Lower leg skin (tissue), 4 donors: ENCODE data around the gene PYDC1. TPM values are rescaled to one million over a fixed set of nuclear protein-coding genes. Genes with fewer than 3 reads are reported as not detected.
"Not testable (repeated sequence)": the region's sequence is repeated elsewhere in the genome, so short reads cannot be mapped to it uniquely, and the experiment has no call there.

Experiments
- DNase-seq, 2 donors: peaks; one replicate each; pipeline ENCODE4 v3.0.0-alpha.2; 2019; ENCODE audit warnings: low spot score in 2 of 2
- H3K4me3 ChIP-seq: fragments of 200-600 bp; sonication (generic); 2 replicates; pipeline ENCODE4 v1.5.1; 2017; ENCODE audit warnings: mild to moderate bottlenecking, low read depth; ENCODE audit not compliant: poor library complexity, severe bottlenecking
- CTCF ChIP-seq, 3 donors: fragments of 450-650 bp; IDR thresholded peaks; one replicate each; pipeline ENCODE4 v1.5.1; 2016; ENCODE audit warnings: antibody characterized with exemption in 3 of 3, mild to moderate bottlenecking in 3 of 3, moderate library complexity in 2 of 3
- POLR2A ChIP-seq, 2 donors: fragments of 450-650 bp; IDR thresholded peaks; one replicate each; pipeline ENCODE4 v1.6.1; 2016 to 2017; ENCODE audit warnings: antibody characterized with exemption in 2 of 2, mild to moderate bottlenecking in 1 of 2, moderate library complexity in 1 of 2
- WGBS, 2 donors: methylation state at CpG; one replicate each; pipeline ENCODE4 v1.1.5; 2018; 5-methylcytosine and 5-hydroxymethylcytosine counted together
- intact Hi-C: fragments of 100-400 bp; cut with DNase I; formaldehyde crosslinking; loops from one replicate; pipeline ENCODE4 v1.15.0; 2023; ENCODE audit warnings: low total_unique reads
- total RNA-seq, 4 donors: library from RNA; depleted of rRNA; stranded (reverse); fragments of >200 nt; gene quantifications; one replicate each; pipeline ENCODE4 v1.1.0, GENCODE V29; 2016

The PYDC1 gene
- total RNA-seq, 4 donors from 2014 or later: 4.8 to 17.5 (median 12.9) TPM

- WGBS, 2 donors: 4 to 9% methylated on average over 15 to 27 of the region's 27 CpGs
- intact Hi-C loops: loop anchor here (10.0 kb wide), 1 partner anchor 266 kb away; the partner anchor contains the start of gene ZNF843
- TF ChIP-seq CTCF (IDR thresholded peaks at IDR 0.05) (no peak), POLR2A (IDR thresholded peaks at IDR 0.05) (peak in 1 of 2 donors; percentile 4)
- H3K4me3 ChIP-seq: peak overlapping the region; percentile 65
- peak in 1 of 2 donors; percentile 87 for DNase-seq
Observed at GRCh38 chr16:31179219-31179746, 37.7 kb downstream of the PYDC1 start.

- H3K4me3 ChIP-seq: no peak overlapping the region
- no peak for DNase-seq
- TF ChIP-seq CTCF (IDR thresholded peaks at IDR 0.05) (no peak), POLR2A (IDR thresholded peaks at IDR 0.05) (no peak)
- WGBS, 2 donors: 55 to 69% methylated on average over 3 of the region's 3 CpGs
- intact Hi-C loops: loop anchor here (10.0 kb wide), 1 partner anchor 268 kb away; the partner anchor contains the start of gene ZNF843
Observed at GRCh38 chr16:31177136-31177535, 39.8 kb downstream of the PYDC1 start.

- H3K4me3 ChIP-seq, DNase-seq: not testable (repeated sequence)
- no CpG with 5 or more reads among the region's 2 CpGs for WGBS, 2 donors
- intact Hi-C loops: loop anchor here (10.0 kb wide), 1 partner anchor 275 kb away; the partner anchor contains the start of gene ZNF843
Observed at GRCh38 chr16:31170048-31170447, 46.9 kb downstream of the PYDC1 start.

GRCh38 chr16:31168848-31169247, 48.1 kb downstream of the PYDC1 start:
- 57 to 60% methylated on average over 2 of the region's 2 CpGs for WGBS, 2 donors
- DNase-seq: no peak
- intact Hi-C loops: no loop called here

GRCh38 chr16:31167315-31167714, 49.6 kb downstream of the PYDC1 start:
- no peak for DNase-seq
- intact Hi-C loops: no loop called here
- 90 to 91% methylated on average over 8 of the region's 8 CpGs for WGBS, 2 donors
- no peak for TF ChIP-seq CTCF (IDR thresholded peaks at IDR 0.05)
- no peak for TF ChIP-seq POLR2A (IDR thresholded peaks at IDR 0.05)
- H3K4me3 ChIP-seq: no peak overlapping the region

More at GRCh38 chr16:31168848-31169247, 48.1 kb downstream of the PYDC1 start:
- H3K4me3 ChIP-seq: no peak overlapping the region
- no peak for TF ChIP-seq POLR2A (IDR thresholded peaks at IDR 0.05)
- TF ChIP-seq CTCF (IDR thresholded peaks at IDR 0.05): no peak

Other genes with a start within 250 kb of the PYDC1 start
- gene HSD3B7, start 231.9 kb downstream of the PYDC1 start, total RNA-seq: 10 to 100 TPM; 12.4 to 29.8 (median 19.0) TPM
- 1 to 10 TPM in 1 of 4 donors, under 1 TPM in 3; 0.32 to 1.4 (median 0.44) TPM for gene STX1B, start 206.5 kb downstream of the PYDC1 start, total RNA-seq
- gene STX4, start 183.6 kb downstream of the PYDC1 start, total RNA-seq: 10 to 100 TPM; 38.7 to 53.1 (median 46.4) TPM
- 10 to 100 TPM; 10.0 to 19.2 (median 12.6) TPM for gene ZNF668, start 142.9 kb downstream of the PYDC1 start, total RNA-seq
- 10 to 100 TPM; 25.4 to 30.3 (median 27.1) TPM for gene ZNF646, start 142.7 kb downstream of the PYDC1 start, total RNA-seq
- gene PRSS53, start 128.2 kb downstream of the PYDC1 start, total RNA-seq: 1 to 10 TPM; 2.3 to 3.8 (median 2.7) TPM
- gene VKORC1, start 122.3 kb downstream of the PYDC1 start, total RNA-seq: 10 to 100 TPM; 43.7 to 95.5 (median 73.6) TPM
- gene BCKDK, start 108.7 kb downstream of the PYDC1 start, total RNA-seq: 10 to 100 TPM; 60.7 to 85.3 (median 78.6) TPM
- 100 to 1,000 TPM in 1 of 4 donors, 10 to 100 TPM in 3; 69.7 to 116 (median 81.7) TPM for gene KAT8, start 99.5 kb downstream of the PYDC1 start, total RNA-seq
- gene PRSS8, start 81.4 kb downstream of the PYDC1 start, total RNA-seq: 100 to 1,000 TPM; 147 to 223 (median 172) TPM
- 10 to 100 TPM in 1 of 4 donors, 1 to 10 TPM in 3; 2.3 to 10.5 (median 3.3) TPM for gene PRSS36, start 67.1 kb downstream of the PYDC1 start, total RNA-seq
- 10 to 100 TPM; 31.9 to 55.8 (median 34.9) TPM for gene FUS, start 37.0 kb downstream of the PYDC1 start, total RNA-seq
- 100 to 1,000 TPM in 3 of 4 donors, 10 to 100 TPM in 1; 87.5 to 140 (median 122) TPM for gene PYCARD, start 14.4 kb downstream of the PYDC1 start, total RNA-seq
- gene TRIM72, start 3.0 kb downstream of the PYDC1 start, total RNA-seq: under 1 TPM in 1 of 4 donors, not detected in 3; 0.19 TPM
- 1 to 10 TPM; 1.5 to 7.7 (median 4.1) TPM for gene ITGAM, start 42.8 kb upstream of the PYDC1 start, total RNA-seq
- 1 to 10 TPM in 2 of 4 donors, under 1 TPM in 2; 0.30 to 3.3 (median 1.1) TPM for gene ITGAX, start 138.0 kb upstream of the PYDC1 start, total RNA-seq
- gene ITGAD, start 176.2 kb upstream of the PYDC1 start, total RNA-seq: not detected
- not detected for gene COX6A2, start 211.2 kb upstream of the PYDC1 start, total RNA-seq
- gene ZNF843, start 225.7 kb upstream of the PYDC1 start, total RNA-seq: 1 to 10 TPM; 1.2 to 1.7 (median 1.6) TPM
- 10 to 100 TPM; 11.2 to 13.8 (median 13.3) TPM for gene ARMC5, start 242.4 kb upstream of the PYDC1 start, total RNA-seq